Measurements from ENCODE around the gene CTTNBP2. TPM values are rescaled to one million over a fixed set of nuclear protein-coding genes. Genes with fewer than 3 reads are reported as not detected.

CTTNBP2 gene
- total and polyA plus RNA-seq, 2 of the 4 experiments (the other 2 are of a cell fraction): 6.6 to 11.3 TPM

DNA sequence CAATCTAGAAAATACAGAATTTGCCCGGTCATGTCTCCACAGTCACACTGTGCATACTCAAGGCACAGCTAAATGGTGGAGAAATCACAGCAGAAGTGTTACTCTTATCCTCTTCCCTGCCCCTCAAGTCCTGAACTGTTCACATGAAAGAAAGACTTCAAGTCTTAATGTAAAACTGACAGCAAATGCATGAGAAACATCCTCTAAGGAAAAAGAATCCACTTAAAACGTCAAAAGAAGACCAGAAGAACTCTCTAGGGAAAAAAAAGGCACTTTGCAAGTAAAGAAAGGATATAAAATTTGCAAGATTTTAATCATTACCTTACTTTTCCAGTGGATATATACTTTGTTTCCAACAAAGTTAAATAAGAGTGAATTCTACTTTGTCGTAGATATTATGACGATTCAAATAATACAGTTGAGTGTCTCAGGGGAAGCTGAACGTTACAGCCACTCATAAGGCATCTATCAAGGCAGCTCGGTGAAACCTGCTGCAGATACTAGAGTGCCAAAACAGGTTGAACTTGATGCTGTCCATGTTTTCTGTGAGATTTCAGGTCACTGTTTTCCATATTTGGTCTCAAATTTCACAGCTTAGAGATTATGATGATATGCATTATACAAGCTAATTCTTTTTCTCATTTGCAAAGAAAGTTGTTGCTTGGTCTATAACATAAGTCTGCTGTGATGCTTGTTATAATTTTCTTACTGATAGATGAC lies 155.0 kb downstream of the CTTNBP2 start:
- Histone ChIP-seq H3K27ac (ENCODE audit: insufficient read depth, low read length) (no peak overlapping the region), H2AK9ac (replicated peaks; ENCODE audit: low read depth, low read length, poor library complexity) (no peak overlapping the region), H3K4me1 (ENCODE audit: control insufficient read depth, insufficient read depth, low read length) (no peaks in the 10 kb centered on the region), H3K4me3 (ENCODE audit: insufficient read depth, low read depth, low read length) (no peak overlapping the region), H4K20me1 (ENCODE audit: insufficient read depth, low read length) (no peaks in the 10 kb centered on the region), H3K36me3 (ENCODE audit: control insufficient read depth, insufficient read depth, low read length) (no peaks in the 10 kb centered on the region), H3K9me3 (ENCODE audit: control insufficient read depth, insufficient read depth, low read length) (no peaks in the 10 kb centered on the region), H4K8ac (ENCODE audit: low read depth in 2 of 2, low read length in 2 of 2) (peak overlapping the region in 1 of 2 experiments; percentile 35; a peak in 1 of 4 replicates), H3K4ac (ENCODE audit: low read depth, low read length) (peak overlapping the region; percentile 27; the same call in 1 of the 2 replicates), H2BK20ac (ENCODE audit: low read depth, low read length) (0 out of 2 replicates have a peak overlapping the region, but pooled peaks have one; percentile 33), H3K14ac (replicated peaks; ENCODE audit: low read depth, low read length) (0 out of 2 replicates have a peak overlapping the region, but pooled peaks have one; percentile 9), H2BK5ac (ENCODE audit: low read depth, low read length, poor library complexity, severe bottlenecking) (no peak overlapping the region), H3K9me1 (ENCODE audit: insufficient read depth, low read length) (no peaks in the 10 kb centered on the region), H2BK15ac (ENCODE audit: low read depth, low read length) (no peak overlapping the region), H2AFZ (replicated peaks; ENCODE audit: low read length, poor library complexity) (no peak overlapping the region), H3K9ac (ENCODE audit: low read depth, low read length) (no peak overlapping the region), H4K91ac (ENCODE audit: insufficient read depth, low read depth, low read length) (no peak overlapping the region), H2BK120ac (ENCODE audit: low read depth, low read length) (no peak overlapping the region), H2AK5ac (ENCODE audit: low read depth, low read length) (no peak overlapping the region), H3K79me1 (ENCODE audit: low read depth in 1 of 2, low read length in 2 of 2) (no peaks in the 10 kb centered on the region; a peak in 1 of 4 replicates), H3K27me3 (ENCODE audit: control insufficient read depth, insufficient read depth, low read length) (no peaks in the 10 kb centered on the region), H3K18ac (ENCODE audit: low read depth, low read length) (no peak overlapping the region; the same call in 1 of the 2 replicates), H4K5ac (ENCODE audit: low read depth, low read length) (peak overlapping the region; percentile 74; the same call in 1 of the 2 replicates), H3K4me2 (ENCODE audit: low read depth, low read length) (no peak overlapping the region), H3K56ac (ENCODE audit: extremely low read depth, insufficient read depth, low read length) (no peak overlapping the region), H3K23ac (ENCODE audit: low read depth, low read length) (no peak overlapping the region)
- DNase-seq (no peak), ATAC-seq (ENCODE audit: low read depth) (no peak)
- dilution Hi-C loops (cut with HindIII; ENCODE audit: low sequenced_read_pairs, unreplicated experiment): no loop called here
- in situ Hi-C loops (cut with MboI; ENCODE audit: low sequenced_read_pairs): loop anchor here (10.0 to 25.0 kb wide), 2 partner anchors 263 to 781 kb away; no protein-coding TSS in a partner anchor
- BruUV-seq (replicated peaks): no TSS peak
- WGBS, 2 experiments (ENCODE audit: extremely low coverage in 2 of 2, insufficient read length in 1 of 2): 83% methylated on average over 1 of the region's 6 CpGs; no CpG with 5 or more reads in 1 of the 2 experiments
- TF ChIP-seq RAD21 (IDR thresholded peaks at IDR 0.05; ENCODE audit: low read length): no peak
- intact Hi-C loops (cut with micrococcal nuclease): loop anchor here (5.0 to 10.0 kb wide), 4 partner anchors 131 to 786 kb away; no protein-coding TSS in a partner anchor
- ChIA-PET POLR2A (ENCODE audit: unreplicated experiment) (no interaction called here), CTCF (interaction anchor here (0.6 to 1.4 kb wide), 2 partner anchors 246 to 318 kb away, joined by 4 to 10 read pairs; no protein-coding TSS in a partner anchor)
